Measurements from ENCODE around the gene MYPOP.

DNA sequence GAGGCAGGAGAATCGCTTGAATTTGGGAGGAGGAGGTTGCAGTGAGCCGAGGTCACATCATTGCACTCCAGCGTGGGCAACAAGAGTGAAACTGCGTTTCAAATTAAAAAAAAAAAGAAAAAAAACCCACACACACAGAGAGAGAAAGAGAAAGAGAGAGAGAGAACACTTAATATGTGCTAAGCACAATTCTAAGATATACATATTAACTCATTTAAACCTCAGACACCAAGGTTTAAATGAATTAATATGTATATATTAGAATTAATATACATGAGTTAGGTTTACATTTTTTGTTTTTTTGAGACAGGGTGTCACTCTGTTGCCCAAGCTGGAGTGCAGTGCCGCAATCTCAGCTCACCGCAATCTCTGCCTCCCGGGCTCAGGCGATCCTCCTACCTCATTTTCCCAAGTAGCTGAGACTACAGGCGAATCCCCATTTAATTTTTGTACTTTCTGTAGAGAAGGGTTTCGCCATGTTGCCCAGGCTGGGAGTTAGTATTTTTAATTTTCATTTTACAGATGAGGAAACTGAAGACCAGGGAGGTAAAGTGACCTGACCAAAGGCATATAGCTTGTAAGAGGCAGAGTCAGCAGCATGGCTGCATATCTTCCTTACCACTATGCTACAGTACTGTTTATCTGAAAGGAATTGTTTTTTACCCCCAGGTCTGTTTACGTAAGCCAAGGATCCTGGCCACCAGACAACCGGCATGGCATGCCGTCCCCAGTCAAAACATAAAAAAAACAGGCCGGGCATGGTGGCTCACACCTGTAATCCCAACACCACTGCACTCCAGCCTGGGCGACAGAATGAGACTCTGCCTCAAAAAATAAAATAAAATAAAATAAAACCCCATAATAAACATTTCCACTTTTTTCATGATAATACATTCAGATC lies 41.8 kb downstream of the MYPOP start:
- TF ChIP-seq EZH2phosphoT487 (IDR thresholded peaks at IDR 0.05; ENCODE audit: low read depth) (no peak), CTCF (IDR thresholded peaks at IDR 0.05; ENCODE audit: low read depth, low read length) (no peak)

Measured in OCI-LY3 (cell line).